ENCODE results near the gene BCAT1. TPM values are rescaled to one million over a fixed set of nuclear protein-coding genes. Genes with fewer than 3 reads are reported as not detected.

Gene BCAT1
- total and polyA plus RNA-seq, 12 donors = 0.95 to 17.0 (median 2.7) TPM

GRCh38 chr12:24820872-24821271, 128.0 kb downstream of the BCAT1 start:
- H3K4me1 ChIP-seq = peaks cover 0 to 14% (median 0%) of the 10 kb centered on the region in 9 donors
- H3K27ac ChIP-seq = no peak overlapping the region
- H3K36me3 ChIP-seq = peaks cover 0 to 19% (median 0%) of the 10 kb centered on the region in 9 donors
- DNase-seq (no peak), ATAC-seq (peak in 2 of 8 donors; percentile 34 to 47)
- H3K27me3 ChIP-seq = no peaks in the 10 kb centered on the region
- no peaks in the 10 kb centered on the region for H3K9me3 ChIP-seq
- 64 to 66% methylated on average over 5 of the region's 5 CpGs for WGBS, 2 donors
- no peak for TF ChIP-seq CTCF (IDR thresholded peaks at IDR 0.05)
- intact Hi-C loops (cut with DNase I) = no loop called here
- no peak overlapping the region for H3K4me3 ChIP-seq

GRCh38 chr12:24818351-24818750, 130.6 kb downstream of the BCAT1 start:
- Histone ChIP-seq H3K27me3 (no peaks in the 10 kb centered on the region), H3K9me3 (no peaks in the 10 kb centered on the region), H3K4me3 (no peak overlapping the region), H3K27ac (no peak overlapping the region), H3K4me1 (peaks cover 0 to 30% (median 0%) of the 10 kb centered on the region in 9 donors), H3K36me3 (peaks cover 0 to 19% (median 0%) of the 10 kb centered on the region in 9 donors)
- ATAC-seq = no peak
- 87 to 97% methylated on average over 1 of the region's 1 CpG for WGBS, 2 donors
- intact Hi-C loops (cut with DNase I) = no loop called here
- no peak for DNase-seq
- TF ChIP-seq CTCF (IDR thresholded peaks at IDR 0.05) = no peak

GRCh38 chr12:24815114-24815423, 133.8 kb downstream of the BCAT1 start:
- Histone ChIP-seq H3K4me1 (peaks cover 0 to 17% (median 0%) of the 10 kb centered on the region in 9 donors), H3K9me3 (no peaks in the 10 kb centered on the region), H3K27me3 (no peaks in the 10 kb centered on the region), H3K27ac (peak overlapping the region in 1 of 10 donors; percentile 71), H3K4me3 (no peak overlapping the region), H3K36me3 (peaks cover 0 to 14% (median 0%) of the 10 kb centered on the region in 9 donors)
- 65 to 87% methylated on average over 1 of the region's 1 CpG for WGBS, 2 donors
- intact Hi-C loops (cut with DNase I) = no loop called here
- DNase-seq = no peak
- no peak for ATAC-seq
- no peak for TF ChIP-seq CTCF (IDR thresholded peaks at IDR 0.05)

GRCh38 chr12:24814379-24815113, 134.4 kb downstream of the BCAT1 start:
- no peaks in the 10 kb centered on the region for H3K9me3 ChIP-seq
- H3K4me3 ChIP-seq = peak overlapping the region in 1 of 10 donors; percentile 19
- peaks cover 0 to 17% (median 0%) of the 10 kb centered on the region in 9 donors for H3K4me1 ChIP-seq
- H3K36me3 ChIP-seq = peaks cover 0 to 14% (median 0%) of the 10 kb centered on the region in 9 donors
- intact Hi-C loops (cut with DNase I) = no loop called here
- peak overlapping the region in 1 of 10 donors; percentile 71 for H3K27ac ChIP-seq
- DNase-seq = no peak
- no peaks in the 10 kb centered on the region for H3K27me3 ChIP-seq
- ATAC-seq = peak in 4 of 8 donors; percentile 28 to 64 (median 43)
- WGBS, 2 donors = 78 to 83% methylated on average over 2 of the region's 2 CpGs
- TF ChIP-seq CTCF (IDR thresholded peaks at IDR 0.05) = no peak

Data from heart right ventricle (tissue), 16 donors.